Measurements from ENCODE around the gene IL10RA. TPM values are rescaled to one million over a fixed set of nuclear protein-coding genes. Genes with fewer than 3 reads are reported as not detected.

Gene IL10RA
- total and polyA plus RNA-seq, 9 of the 15 experiments (the other 6 are each of a cell fraction or from before 2014, with no cell fraction given): 0.17 to 17.3 (median 2.9) TPM

- BruUV-seq (replicated peaks): no TSS peak
- H3K4me1 ChIP-seq (replicated peaks in 1 of 2; ENCODE audit: control insufficient read depth in 2 of 2, insufficient read depth in 2 of 2, low read length in 2 of 2): peaks cover 8 to 22% of the 10 kb centered on the region in 2 experiments; a peak in 4 of 5 replicates
- H3K27me3 ChIP-seq (ENCODE audit: control insufficient read depth in 2 of 2, insufficient read depth in 2 of 2, low read length in 2 of 2): no peaks in the 10 kb centered on the region
- CTCF ChIA-PET (ENCODE audit: low intra/inter-chr PET ratio): no interaction called here
- H3K27ac ChIP-seq (ENCODE audit: extremely low read depth, low read depth, low read length): no peak overlapping the region
- H4K20me1 ChIP-seq (replicated peaks; ENCODE audit: control insufficient read depth, insufficient read depth, low read length): no peaks in the 10 kb centered on the region
- H3K4me3 ChIP-seq: no peak overlapping the region
- ATAC-seq: peak; percentile 62
- peak; percentile 32 for FAIRE-seq
- H3K4me2 ChIP-seq (ENCODE audit: insufficient read depth, low read length): no peak overlapping the region
- no peaks in the 10 kb centered on the region for H3K36me3 ChIP-seq (ENCODE audit: control insufficient read depth, insufficient read depth, low read length)
- no peak for DNase-seq (ENCODE audit: extremely low read depth in 1 of 4, low spot score in 3 of 4)
- H3K9me1 ChIP-seq (ENCODE audit: control insufficient read depth, insufficient read depth, low read length): no peaks in the 10 kb centered on the region
- POLR2A ChIA-PET: interaction anchor here (0.7 to 1.6 kb wide), 3 partner anchors 8 to 16 kb away, joined by 4 to 5 read pairs (median 4); no protein-coding TSS in a partner anchor
- 39% methylated on average over 4 of the region's 4 CpGs for WGBS (ENCODE audit: insufficient coverage, low coverage, missing lambda C conversion rate)
- intact Hi-C loops (cut with micrococcal nuclease) (no loop called here), in situ Hi-C loops (cut with MboI) (no loop called here)
- peak overlapping the region; percentile 72 for H2AFZ ChIP-seq (ENCODE audit: low read depth, low read length)
- H3K9ac ChIP-seq (ENCODE audit: insufficient read depth in 1 of 2, low read depth in 2 of 2, low read length in 2 of 2): peak overlapping the region in 1 of 2 experiments; percentile 54; a peak in 1 of 4 replicates
- H3K79me2 ChIP-seq (ENCODE audit: control insufficient read depth, insufficient read depth, low read length): no peaks in the 10 kb centered on the region
- H3K9me3 ChIP-seq (replicated peaks; ENCODE audit: control insufficient read depth, insufficient read depth, low read depth, low read length): no peaks in the 10 kb centered on the region
- TF ChIP-seq SRSF9 (IDR thresholded peaks at IDR 0.05; ENCODE audit: borderline replicate concordance, low read depth, low read length) (no peak), ZFPM2 (CRISPR knock-in tag; IDR thresholded peaks at IDR 0.05) (no peak), ZNF3 (CRISPR knock-in tag; IDR thresholded peaks at IDR 0.05) (peak; percentile 61; the same call in 1 of the 2 replicates), FOSL1 (tag; conservative IDR thresholded peaks at IDR 0.05) (no peak), CHD4 (IDR thresholded peaks at IDR 0.05; ENCODE audit: insufficient read depth, insufficient replicate concordance, low read depth, low read length, poor library complexity, severe bottlenecking) (peak; percentile 33), RBM25 (IDR thresholded peaks at IDR 0.05; ENCODE audit: low read depth, low read length, severe bottlenecking) (no peak), ZNF174 (CRISPR knock-in tag; IDR thresholded peaks at IDR 0.05) (no peak), BCOR (IDR thresholded peaks at IDR 0.05) (peak; percentile 12; the same call in 1 of the 2 replicates), EWSR1 (IDR thresholded peaks at IDR 0.05; ENCODE audit: borderline replicate concordance, low read depth, partially characterized antibody) (no peak), ZNF592 (IDR thresholded peaks at IDR 0.05) (no peak), ZNF12 (CRISPR knock-in tag; IDR thresholded peaks at IDR 0.05) (peak; percentile 72), ETV5 (CRISPR knock-in tag; IDR thresholded peaks at IDR 0.05; ENCODE audit: low read depth) (0 out of 2 replicates have a peak, but pooled peaks have one; percentile 28), ZNF263 (CRISPR knock-in tag; IDR thresholded peaks at IDR 0.05; ENCODE audit: borderline replicate concordance) (peak; percentile 51; the same call in 1 of the 2 replicates), GABPA (tag; conservative IDR thresholded peaks at IDR 0.05; ENCODE audit: low read depth) (0 out of 2 replicates have a peak, but pooled peaks have one; percentile 17), ELF2 (CRISPR knock-in tag; IDR thresholded peaks at IDR 0.05) (0 out of 2 replicates have a peak, but pooled peaks have one; percentile 32), ZKSCAN1 (IDR thresholded peaks at IDR 0.05; ENCODE audit: low read depth, low read length) (peak; percentile 59; the same call in 1 of the 2 replicates)
- TF ChIP-seq, protein P1, sequence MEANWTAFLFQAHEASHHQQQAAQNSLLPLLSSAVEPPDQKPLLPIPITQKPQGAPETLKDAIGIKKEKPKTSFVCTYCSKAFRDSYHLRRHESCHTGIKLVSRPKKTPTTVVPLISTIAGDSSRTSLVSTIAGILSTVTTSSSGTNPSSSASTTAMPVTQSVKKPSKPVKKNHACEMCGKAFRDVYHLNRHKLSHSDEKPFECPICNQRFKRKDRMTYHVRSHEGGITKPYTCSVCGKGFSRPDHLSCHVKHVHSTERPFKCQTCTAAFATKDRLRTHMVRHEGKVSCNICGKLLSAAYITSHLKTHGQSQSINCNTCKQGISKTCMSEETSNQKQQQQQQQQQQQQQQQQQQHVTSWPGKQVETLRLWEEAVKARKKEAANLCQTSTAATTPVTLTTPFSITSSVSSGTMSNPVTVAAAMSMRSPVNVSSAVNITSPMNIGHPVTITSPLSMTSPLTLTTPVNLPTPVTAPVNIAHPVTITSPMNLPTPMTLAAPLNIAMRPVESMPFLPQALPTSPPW (CRISPR knock-in tag; IDR thresholded peaks at IDR 0.05): no peak
Measured at GRCh38 chr11:117970400-117971024, 15.7 kb upstream of the IL10RA start.
